Smooth muscle cell of the umbilical artery (primary cell): Measurements from ENCODE around the gene TMEM238. TPM values are rescaled to one million over a fixed set of nuclear protein-coding genes. Genes with fewer than 3 reads are reported as not detected.

ENCODE experiments used
- total RNA-seq: library from RNA; depleted of rRNA; stranded (reverse); fragments of >200 nt; gene quantifications from 2 replicates; pipeline ENCODE4 v1.2.3, GENCODE V29; 2014

Gene TMEM238, protein sequence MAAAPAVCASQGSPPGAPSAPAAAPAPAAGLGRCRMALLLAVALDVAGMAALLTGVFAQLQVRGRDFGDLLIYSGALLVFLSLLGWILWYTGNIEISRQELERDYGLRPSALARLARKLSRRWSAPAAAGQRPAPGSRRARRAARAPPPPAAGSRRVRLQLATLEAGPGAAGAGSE
- total RNA-seq, result 0.30 and 0.32 TPM in 2 replicates

DNA sequence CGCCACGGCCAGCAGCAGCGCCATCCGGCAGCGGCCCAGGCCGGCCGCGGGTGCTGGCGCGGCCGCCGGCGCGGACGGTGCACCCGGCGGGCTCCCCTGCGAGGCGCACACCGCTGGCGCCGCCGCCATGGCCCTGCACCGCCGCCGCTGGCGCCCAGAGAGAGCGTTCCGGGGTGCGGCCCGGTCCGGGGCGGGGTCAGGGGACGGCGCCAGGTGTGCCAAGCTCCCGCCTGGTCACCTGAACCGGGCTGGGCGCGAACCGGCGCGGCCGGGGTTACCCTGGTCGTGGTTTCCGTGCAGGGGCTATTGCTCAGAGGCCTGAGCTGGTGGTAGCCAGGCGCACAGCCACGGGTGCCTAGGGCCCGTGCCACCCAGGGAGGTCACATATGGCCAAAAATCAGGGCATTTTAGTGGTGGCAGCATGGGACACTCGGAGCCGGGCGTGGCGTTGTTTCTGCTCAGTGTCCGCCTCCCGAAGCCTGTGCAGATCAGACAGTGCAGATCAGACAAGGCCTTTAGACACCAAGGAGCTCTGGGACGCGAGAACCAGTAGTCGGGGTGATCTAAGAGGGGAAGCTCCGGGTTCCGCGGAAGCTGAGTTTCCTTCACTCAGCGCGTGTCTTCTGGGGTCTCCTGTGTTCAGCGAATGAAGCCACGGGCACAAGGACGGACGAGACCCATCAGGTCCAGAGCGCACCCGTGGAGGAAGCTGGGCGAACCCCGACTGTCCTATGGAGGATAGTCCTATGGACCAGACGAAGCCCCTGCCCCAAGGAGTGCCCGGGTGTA lies at the start of gene TMEM238:
TMEM238 (minus strand) TSS at position 162 of the 789 bp plus-strand sequence; CDS start at position 129, 33 bp downstream.

DNA sequence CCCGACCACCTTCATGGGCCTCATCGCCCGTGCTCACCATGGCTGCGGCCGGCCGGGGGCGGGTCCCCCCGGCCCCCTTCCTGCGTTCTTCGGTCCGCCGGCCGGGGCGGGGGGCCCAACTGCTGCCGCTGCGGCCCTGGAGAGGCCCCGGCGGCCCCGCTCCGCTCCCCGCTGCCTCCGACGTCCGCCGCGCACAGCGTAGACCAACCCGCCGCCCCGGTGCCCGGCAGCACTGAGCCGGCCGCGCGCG lies 23.4 kb upstream of the TMEM238 start, which contains the start of gene UBE2S:
UBE2S (minus strand) TSS at position 239 of the 250 bp plus-strand sequence; CDS start at position 40, 199 bp downstream.

DNA sequence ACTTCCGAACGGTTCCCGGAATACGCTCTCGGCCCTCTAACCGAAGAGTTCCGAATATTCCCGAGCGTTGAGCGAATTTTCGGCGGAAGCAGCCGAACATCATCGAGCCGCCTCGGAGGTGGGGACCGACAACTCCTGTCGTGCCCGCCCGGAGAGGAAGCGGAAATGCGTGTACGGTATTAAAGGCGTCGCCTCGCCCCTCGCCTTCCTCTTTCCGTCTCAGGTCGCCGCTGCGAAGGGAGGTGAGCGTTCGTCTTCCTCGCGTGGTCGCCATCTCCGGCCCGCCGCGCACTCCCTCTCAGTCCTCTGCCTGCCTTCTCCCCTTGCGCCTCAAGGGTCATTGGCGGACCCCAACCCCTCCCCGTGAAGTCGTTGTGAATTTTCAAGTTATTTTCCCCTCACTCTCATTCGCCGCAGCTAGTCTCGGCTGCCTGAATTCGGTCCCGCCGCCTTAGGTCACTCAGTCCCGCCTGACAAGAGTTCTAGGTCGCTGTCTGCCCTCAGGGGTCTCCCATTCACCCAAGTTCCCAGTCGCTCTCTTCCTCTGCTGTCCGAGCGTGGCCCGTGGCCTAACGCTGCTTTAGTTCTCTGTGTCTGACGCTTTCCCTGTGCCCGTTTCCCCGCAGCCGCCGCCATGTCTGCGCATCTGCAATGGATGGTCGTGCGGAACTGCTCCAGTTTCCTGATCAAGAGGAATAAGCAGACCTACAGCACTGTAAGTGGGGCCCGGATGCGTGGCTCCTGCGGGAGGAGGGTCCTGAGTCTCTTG lies 1.8 kb upstream of the TMEM238 start, which contains the start of gene RPL28:
RPL28 (plus strand) TSS at position 209 of the 769 bp plus-strand sequence; CDS start at position 635, 426 bp downstream.

DNA sequence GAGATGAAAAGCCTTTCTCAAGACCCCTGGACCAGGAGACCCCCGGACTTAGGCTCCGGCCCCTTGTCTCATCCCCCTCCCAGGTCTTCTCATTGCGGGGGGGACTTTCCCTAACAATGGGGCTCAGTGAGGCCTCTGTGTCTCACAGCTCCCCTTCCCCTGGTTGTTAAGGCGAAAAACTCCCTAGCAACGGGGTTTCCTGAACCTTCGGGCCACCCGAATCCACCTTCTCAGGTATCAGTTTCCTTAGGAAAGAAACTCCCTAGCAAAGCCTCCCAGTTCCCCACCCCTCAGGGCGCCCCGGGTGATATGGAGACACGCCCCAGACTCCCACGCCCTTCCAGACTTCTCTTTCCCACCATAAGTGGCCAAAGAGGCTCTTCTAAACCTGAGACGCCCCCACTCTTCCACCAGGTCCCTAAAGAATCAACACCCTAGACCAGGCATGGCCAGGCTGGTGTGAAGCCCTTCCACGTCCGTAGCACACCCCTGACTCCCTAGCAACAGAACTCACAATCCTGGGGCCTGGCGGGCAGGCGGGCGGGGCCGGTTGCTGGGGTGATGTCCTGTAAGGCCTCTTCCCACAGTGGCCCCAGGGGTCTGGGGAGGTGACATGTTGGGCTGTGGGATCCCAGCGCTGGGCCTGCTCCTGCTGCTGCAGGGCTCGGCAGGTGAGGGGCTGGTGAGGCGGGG lies 7.7 kb downstream of the TMEM238 start, which contains the start of gene TMEM190:
TMEM190 (plus strand) TSS at position 586 of the 693 bp plus-strand sequence; CDS start at position 614, 28 bp downstream.

DNA sequence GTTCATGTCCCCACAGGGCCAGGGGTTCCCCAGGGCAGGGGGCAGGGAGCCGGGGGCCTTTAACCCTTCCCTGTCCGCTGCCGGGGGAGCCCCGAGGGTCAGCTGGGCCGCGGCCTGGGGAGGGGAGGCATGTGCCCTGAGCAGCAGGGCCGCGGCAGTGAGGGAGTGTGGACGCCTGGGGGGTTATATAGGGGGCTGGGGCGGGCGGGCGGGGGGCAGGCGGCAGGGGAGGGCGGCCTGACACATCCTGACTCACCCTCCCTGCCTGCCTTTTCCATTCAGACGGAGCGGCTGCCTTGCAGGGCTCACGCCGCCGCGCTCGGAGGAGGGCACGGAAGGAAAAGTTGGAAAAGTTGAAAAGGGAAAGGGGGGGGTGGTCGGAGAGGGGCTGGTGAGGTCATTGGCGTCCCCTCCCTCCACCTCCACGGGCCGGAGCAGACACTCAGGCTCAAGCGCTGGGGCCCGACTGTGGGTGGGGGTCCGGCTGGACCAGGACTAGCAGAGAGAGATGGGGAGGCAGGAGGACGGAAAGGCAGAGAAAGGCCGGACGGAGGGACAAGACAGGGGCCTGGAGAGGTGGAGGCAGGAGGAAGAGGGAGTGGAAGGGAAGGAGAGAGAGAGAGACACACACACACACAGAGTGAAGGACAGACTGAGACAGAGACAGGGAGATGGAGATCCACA lies 13.6 kb downstream of the TMEM238 start, which contains the start of gene IL11:
IL11 (minus strand) TSS at position 159 of the 684 bp plus-strand sequence; CDS start at position 6, 153 bp downstream.

DNA sequence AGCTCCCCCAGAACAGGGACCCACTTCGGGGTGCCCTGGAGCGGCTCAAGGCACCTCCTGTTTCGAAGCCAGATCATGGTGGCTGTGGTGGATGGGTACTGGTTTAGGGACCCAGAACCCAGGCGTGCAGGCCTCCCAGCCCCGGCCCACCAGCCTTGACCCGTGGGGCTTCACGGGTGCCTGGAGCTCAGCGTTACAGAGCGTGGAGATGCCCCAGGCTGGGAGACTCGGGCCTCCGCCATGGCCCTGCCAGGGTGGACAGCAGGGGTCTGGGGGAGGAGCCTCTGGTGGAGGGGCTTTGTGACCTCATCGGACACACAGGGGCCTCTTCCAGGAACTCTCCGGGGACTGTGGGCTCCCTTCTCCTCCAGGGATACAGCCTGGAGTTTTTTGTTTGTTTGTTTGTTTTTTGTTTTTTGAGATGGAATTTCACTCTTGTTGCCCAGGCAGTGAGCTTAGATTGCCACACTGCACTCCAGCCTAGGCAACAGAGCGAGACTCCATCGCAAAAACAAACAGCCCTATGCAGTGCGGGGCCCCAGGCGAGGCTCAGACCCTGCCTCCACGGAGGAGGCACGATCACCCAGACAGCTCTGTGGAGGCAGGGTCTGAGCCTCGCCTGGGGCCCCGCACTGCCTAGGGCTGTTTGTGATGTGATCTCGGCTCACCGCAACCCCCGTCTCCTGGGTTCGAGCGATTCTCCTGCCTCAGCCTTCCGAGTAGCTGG lies 20.9 kb downstream of the TMEM238 start, which contains the start of gene GARIN5B:
GARIN5B (minus strand) TSS at position 271 of the 727 bp plus-strand sequence; CDS start at position 77, 194 bp downstream.

DNA sequence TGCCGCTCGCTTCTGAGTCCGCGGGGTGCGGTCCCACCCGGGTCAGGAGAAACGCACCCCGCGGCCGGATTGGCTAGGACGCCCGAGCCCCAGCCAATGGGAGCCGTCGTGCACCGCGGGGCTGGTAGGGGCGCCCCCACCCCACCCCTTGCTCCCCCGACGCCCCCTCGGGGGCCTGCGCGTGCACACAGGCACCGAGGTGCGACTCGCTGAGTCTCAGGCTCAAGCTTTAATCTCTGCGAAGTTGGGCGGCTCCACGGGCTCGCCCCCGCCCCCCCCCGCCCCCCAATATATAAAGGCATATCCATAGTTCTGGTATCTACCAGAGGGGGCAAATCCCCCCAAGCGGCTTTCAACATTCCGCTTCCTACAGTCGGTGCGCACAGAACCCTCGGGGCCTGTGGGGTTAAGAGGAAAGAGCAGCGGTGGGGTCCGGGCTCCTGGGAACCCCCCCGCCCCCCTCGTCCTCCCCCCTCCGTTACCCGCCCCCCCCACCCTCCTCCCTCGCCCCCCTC lies 29.3 kb downstream of the TMEM238 start, which contains the start of gene COX6B2:
COX6B2 (minus strand) TSS at position 22 of the 515 bp plus-strand sequence. CDS start 198 bp downstream, outside the sequence.

DNA sequence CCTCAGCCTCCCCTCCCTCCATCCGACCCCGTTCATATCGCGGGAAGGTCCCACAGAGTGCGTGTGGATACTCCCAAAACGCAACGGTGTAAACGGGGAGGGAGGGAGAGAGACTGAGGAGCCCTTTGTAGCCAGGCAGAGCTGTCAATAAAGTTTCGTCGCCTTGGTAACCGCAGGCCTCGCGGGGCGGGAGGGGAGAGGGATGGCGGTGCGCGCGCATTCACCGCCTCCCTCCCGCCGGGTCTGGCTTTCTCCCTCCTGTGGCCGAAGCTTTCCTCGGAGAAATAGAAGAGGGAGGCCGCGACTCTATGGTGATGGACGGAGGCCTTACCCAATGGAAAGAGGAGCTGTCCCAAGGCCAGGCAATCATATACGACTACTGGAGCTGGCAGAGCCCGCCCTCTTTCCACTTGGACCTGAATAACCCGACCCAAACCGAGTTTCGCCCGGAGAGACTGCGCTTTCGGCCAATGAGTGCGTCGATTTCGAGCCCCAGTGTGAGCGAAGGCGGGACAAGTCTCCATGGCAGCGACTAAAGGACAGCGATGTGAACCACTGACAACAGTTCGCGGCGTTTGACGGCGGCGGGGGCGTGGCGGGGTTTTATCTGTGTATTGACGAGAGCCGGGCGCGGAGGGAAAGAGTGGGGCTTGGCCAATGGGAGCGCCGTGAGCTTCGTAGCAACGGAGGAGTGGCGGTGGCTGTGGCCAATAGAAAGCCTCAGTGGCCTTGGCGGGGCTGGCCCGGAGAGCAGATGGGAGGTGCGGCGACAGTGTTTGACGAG lies 44.8 kb downstream of the TMEM238 start, which contains the start of gene KMT5C:
KMT5C (plus strand) TSS at position 772 of the 784 bp plus-strand sequence. CDS start 2,061 bp downstream, outside the sequence.

Other genes starting within 250 kb of the TMEM238 start
- gene TNNT1, start 235.1 kb downstream of the TMEM238 start, total RNA-seq, result 1.5 and 3.0 TPM in 2 replicates
- gene TNNI3, start 226.6 kb downstream of the TMEM238 start, total RNA-seq, result not detected in 2 replicates
- 0.30 and 0.65 TPM in 2 replicates for gene DNAAF3, start 217.7 kb downstream of the TMEM238 start, total RNA-seq
- not detected in 2 replicates for gene SYT5, start 204.0 kb downstream of the TMEM238 start, total RNA-seq
- 4.2 and 5.0 TPM in 2 replicates for gene PTPRH, start 174.8 kb downstream of the TMEM238 start, total RNA-seq
- 0.59 and 1.4 TPM in 2 replicates for gene TMEM86B, start 155.5 kb downstream of the TMEM238 start, total RNA-seq
- 30.9 and 63.4 TPM in 2 replicates for gene PPP6R1, start 125.3 kb downstream of the TMEM238 start, total RNA-seq
- 22.9 and 34.8 TPM in 2 replicates for gene HSPBP1, start 104.2 kb downstream of the TMEM238 start, total RNA-seq
- 6.5 and 16.4 TPM in 2 replicates for gene BRSK1, start 100.3 kb downstream of the TMEM238 start, total RNA-seq
- not detected in 2 replicates for gene TMEM150B, start 59.0 kb downstream of the TMEM238 start, total RNA-seq
- 9.5 and 9.8 TPM in 2 replicates for gene KMT5C, start 44.4 kb downstream of the TMEM238 start, total RNA-seq
- gene COX6B2, start 29.6 kb downstream of the TMEM238 start, total RNA-seq, result 0.09 TPM in 1 of 2 replicates, not detected in the other
- not detected in 2 replicates for gene GARIN5B, start 21.0 kb downstream of the TMEM238 start, total RNA-seq
- gene IL11, start 13.8 kb downstream of the TMEM238 start, total RNA-seq, result 14.4 and 33.9 TPM in 2 replicates
- not detected in 2 replicates for gene TMEM190, start 7.5 kb downstream of the TMEM238 start, total RNA-seq
- gene RPL28, start 1.6 kb upstream of the TMEM238 start, total RNA-seq, result 212 and 468 TPM in 2 replicates
- 72.5 and 94.4 TPM in 2 replicates for gene UBE2S, start 23.5 kb upstream of the TMEM238 start, total RNA-seq
- gene SHISA7, start 59.0 kb upstream of the TMEM238 start, total RNA-seq, result not detected in 2 replicates
- gene ISOC2, start 77.3 kb upstream of the TMEM238 start, total RNA-seq, result 29.4 and 47.2 TPM in 2 replicates
- gene C19orf85, start 80.5 kb upstream of the TMEM238 start, total RNA-seq, result not detected in 2 replicates
- gene ZNF628, start 92.3 kb upstream of the TMEM238 start, total RNA-seq, result 1.5 and 3.0 TPM in 2 replicates
- 18.0 and 20.5 TPM in 2 replicates for gene NAT14, start 100.9 kb upstream of the TMEM238 start, total RNA-seq
- 13.7 and 16.0 TPM in 2 replicates for gene SSC5D, start 104.1 kb upstream of the TMEM238 start, total RNA-seq
- not detected in 2 replicates for gene SBK2, start 152.8 kb upstream of the TMEM238 start, total RNA-seq
- gene SBK3, start 161.3 kb upstream of the TMEM238 start, total RNA-seq, result not detected in 2 replicates
- gene ZNF579, start 196.6 kb upstream of the TMEM238 start, total RNA-seq, result 3.9 and 6.5 TPM in 2 replicates
- gene FIZ1, start 215.2 kb upstream of the TMEM238 start, total RNA-seq, result 3.0 and 3.6 TPM in 2 replicates
- gene ZNF524, start 216.0 kb upstream of the TMEM238 start, total RNA-seq, result 5.9 and 7.1 TPM in 2 replicates
- 2.1 and 3.3 TPM in 2 replicates for gene ZNF865, start 221.4 kb upstream of the TMEM238 start, total RNA-seq
- gene ZNF784, start 240.3 kb upstream of the TMEM238 start, total RNA-seq, result 2.5 and 4.2 TPM in 2 replicates